ENCODE data around the gene DDX17.

The DDX17 gene

DNA sequence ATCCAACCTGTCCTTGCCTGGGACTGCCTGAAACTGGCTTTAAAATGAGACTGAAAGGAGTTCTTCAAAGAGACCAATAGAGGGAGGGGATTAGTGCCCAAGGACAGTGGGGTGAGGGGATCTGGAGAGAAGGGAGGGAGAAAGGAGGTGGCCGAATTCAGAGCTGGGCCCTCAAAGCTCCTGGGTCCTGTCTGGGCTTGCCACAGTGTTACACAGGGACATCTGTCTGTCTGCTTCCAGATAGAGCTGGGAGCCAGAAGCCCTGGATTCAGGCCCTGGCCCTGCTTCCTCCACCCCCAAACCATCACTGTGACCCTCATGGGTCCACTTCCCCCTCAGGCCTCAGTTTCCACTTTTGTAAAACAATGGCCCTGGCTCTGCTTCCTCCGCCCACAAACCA lies 54.7 kb downstream of the DDX17 start:
- H3K27ac ChIP-seq: peak overlapping the region; percentile 78
- H3K9me3 ChIP-seq (ENCODE audit: severe bottlenecking): no peaks in the 10 kb centered on the region
- TF ChIP-seq, protein P1, sequence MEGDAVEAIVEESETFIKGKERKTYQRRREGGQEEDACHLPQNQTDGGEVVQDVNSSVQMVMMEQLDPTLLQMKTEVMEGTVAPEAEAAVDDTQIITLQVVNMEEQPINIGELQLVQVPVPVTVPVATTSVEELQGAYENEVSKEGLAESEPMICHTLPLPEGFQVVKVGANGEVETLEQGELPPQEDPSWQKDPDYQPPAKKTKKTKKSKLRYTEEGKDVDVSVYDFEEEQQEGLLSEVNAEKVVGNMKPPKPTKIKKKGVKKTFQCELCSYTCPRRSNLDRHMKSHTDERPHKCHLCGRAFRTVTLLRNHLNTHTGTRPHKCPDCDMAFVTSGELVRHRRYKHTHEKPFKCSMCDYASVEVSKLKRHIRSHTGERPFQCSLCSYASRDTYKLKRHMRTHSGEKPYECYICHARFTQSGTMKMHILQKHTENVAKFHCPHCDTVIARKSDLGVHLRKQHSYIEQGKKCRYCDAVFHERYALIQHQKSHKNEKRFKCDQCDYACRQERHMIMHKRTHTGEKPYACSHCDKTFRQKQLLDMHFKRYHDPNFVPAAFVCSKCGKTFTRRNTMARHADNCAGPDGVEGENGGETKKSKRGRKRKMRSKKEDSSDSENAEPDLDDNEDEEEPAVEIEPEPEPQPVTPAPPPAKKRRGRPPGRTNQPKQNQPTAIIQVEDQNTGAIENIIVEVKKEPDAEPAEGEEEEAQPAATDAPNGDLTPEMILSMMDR (IDR thresholded peaks at IDR 0.05; ENCODE audit: low read depth, low read length): no peak
- H3K4me3 ChIP-seq (ENCODE audit: low read depth, low read length): no peak overlapping the region
- no peaks in the 10 kb centered on the region; the same call in 1 of the 2 replicates for H3K36me3 ChIP-seq
- H3K27me3 ChIP-seq (ENCODE audit: insufficient read depth, low read depth, severe bottlenecking): no peaks in the 10 kb centered on the region
- DNase-seq: peak; percentile 74

DNA sequence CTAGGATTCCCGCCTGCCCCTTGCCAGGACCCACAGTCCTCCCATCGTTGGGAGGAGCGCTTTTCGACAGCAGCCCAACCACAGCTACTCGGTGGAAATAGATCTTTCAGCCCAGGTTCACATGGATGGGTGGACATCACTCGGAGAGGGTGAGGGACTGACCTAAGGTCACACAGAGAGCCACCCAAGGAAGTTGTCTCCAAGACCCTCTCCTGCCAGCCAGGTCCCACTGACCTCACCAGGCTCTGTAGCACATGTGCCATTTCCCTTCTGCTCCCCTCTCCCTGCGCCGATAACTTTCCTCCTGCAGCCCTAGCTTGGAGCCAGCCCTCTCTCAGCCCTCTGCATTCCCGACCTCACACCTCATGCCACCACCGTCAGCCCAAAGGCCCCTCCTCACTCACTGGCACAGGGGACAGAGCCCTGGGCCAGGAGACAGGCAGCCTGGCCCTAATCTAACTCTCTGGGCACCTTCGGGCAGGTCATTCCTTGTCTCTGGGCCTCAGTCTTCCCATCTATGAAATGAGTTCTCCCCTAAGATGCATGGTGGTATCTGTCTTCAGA lies 55.8 kb downstream of the DDX17 start:
- H3K9me3 ChIP-seq (ENCODE audit: severe bottlenecking): no peaks in the 10 kb centered on the region
- DNase-seq: no peak
- peak overlapping the region; percentile 78 for H3K27ac ChIP-seq
- H3K36me3 ChIP-seq: no peaks in the 10 kb centered on the region; the same call in 1 of the 2 replicates
- H3K27me3 ChIP-seq (ENCODE audit: insufficient read depth, low read depth, severe bottlenecking): no peaks in the 10 kb centered on the region
- TF ChIP-seq, protein P1 (IDR thresholded peaks at IDR 0.05; ENCODE audit: low read depth, low read length): no peak
- no peak overlapping the region for H3K4me3 ChIP-seq (ENCODE audit: low read depth, low read length)

DNA sequence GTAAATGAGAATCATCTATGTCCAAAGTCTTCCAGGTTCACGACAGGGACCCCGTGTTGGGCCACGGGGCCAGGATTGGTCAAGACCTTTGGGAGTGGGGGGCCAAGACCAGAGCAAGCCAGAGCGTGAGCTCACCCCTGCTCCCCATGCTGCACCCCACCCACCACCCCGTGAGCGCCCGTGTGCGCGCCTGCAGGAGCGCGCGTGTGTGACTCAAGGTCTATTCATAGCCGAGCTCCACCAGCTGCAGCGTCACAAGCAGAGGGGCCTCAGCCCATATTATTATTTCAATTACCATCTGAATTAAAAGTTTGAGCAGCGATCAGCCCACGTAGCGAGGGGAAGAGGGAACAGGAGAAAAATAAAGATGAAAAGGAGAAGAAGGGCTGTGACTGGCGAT lies 56.3 kb downstream of the DDX17 start:
- no peak for DNase-seq
- TF ChIP-seq, protein P1 (IDR thresholded peaks at IDR 0.05; ENCODE audit: low read depth, low read length): no peak
- H3K27ac ChIP-seq: no peak overlapping the region
- no peak overlapping the region for H3K4me3 ChIP-seq (ENCODE audit: low read depth, low read length)
- H3K36me3 ChIP-seq: no peaks in the 10 kb centered on the region; the same call in 1 of the 2 replicates
- no peaks in the 10 kb centered on the region for H3K9me3 ChIP-seq (ENCODE audit: severe bottlenecking)
- no peaks in the 10 kb centered on the region for H3K27me3 ChIP-seq (ENCODE audit: insufficient read depth, low read depth, severe bottlenecking)

DNA sequence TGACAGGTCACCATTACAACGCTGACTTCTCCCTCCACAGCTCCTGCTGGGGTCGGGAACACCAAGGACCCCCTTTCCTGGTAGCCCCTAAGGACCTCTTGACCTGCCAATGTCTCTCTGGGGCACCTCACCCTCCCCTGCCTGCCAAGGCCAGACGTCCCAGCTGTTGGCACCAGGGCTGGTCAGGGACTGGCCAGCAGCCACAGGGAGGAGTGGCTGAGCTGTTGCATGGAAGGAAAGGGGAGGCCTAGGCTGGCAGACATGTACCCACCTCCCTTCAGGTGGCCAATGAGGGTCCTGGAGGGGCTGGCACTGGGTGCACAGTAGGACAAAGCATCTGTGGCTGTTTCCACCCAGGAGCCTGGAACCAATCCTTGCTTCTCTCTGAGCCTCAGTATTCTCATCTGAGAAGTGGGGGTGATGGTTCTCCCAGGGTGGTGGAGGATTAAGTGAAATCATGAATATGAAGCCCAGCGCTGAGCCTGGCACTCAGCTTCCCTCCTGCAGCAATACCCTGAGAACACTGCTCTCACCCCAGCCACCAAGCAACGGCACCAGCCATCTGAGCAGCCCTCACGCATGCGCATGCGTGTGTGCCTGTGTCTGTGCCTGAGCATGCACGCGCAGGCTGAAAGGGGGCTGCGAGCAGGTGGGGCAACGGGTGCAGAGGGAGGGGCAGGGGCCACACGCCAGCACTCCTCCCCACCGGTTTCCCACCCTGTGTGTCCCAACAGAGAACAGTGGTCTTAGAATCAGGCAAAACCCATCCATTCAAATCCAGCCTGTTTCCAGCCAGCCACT lies 57.0 kb downstream of the DDX17 start:
- Histone ChIP-seq H3K9me3 (ENCODE audit: severe bottlenecking) (no peaks in the 10 kb centered on the region), H3K36me3 (no peaks in the 10 kb centered on the region; the same call in 1 of the 2 replicates), H3K27ac (no peak overlapping the region), H3K27me3 (ENCODE audit: insufficient read depth, low read depth, severe bottlenecking) (no peaks in the 10 kb centered on the region), H3K4me3 (ENCODE audit: low read depth, low read length) (no peak overlapping the region)
- TF ChIP-seq, protein P1 (IDR thresholded peaks at IDR 0.05; ENCODE audit: low read depth, low read length): no peak
- no peak for DNase-seq

DNA sequence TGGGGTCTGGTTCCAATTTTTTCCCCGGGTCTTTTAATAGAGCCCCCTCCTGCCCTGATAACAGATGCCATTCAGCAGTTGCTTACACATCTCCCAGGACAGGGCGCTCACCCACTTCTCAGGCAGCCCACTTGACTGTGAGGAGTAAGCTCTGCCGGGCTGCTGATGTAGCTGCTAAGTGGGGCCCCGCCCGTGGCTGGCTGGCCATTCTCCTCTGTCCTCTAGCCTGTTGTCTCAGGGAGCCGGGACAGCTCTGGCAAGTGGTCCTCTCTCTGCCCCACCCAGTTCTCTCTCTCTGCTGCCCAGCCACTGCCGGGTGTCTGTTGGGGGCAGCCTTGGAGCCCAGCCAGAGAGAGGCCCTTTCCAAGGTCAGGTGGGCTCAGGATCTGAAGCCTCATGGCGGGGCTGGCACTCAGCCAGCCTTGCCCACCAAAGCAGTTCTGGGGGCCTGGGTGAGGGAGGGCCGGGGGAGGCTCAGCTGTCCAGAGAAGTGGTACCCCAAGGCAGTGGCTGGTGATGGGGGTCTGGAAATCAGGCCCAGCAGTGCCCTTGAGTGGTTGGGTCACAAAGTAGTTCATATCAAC lies 60.0 kb downstream of the DDX17 start:
- Histone ChIP-seq H3K9me3 (ENCODE audit: severe bottlenecking) (no peaks in the 10 kb centered on the region), H3K4me3 (ENCODE audit: low read depth, low read length) (no peak overlapping the region), H3K27me3 (ENCODE audit: insufficient read depth, low read depth, severe bottlenecking) (no peaks in the 10 kb centered on the region), H3K27ac (no peak overlapping the region), H3K36me3 (no peaks in the 10 kb centered on the region)
- TF ChIP-seq, protein P1 (IDR thresholded peaks at IDR 0.05; ENCODE audit: low read depth, low read length): no peak
- no peak for DNase-seq

Measured in WERI-Rb-1 (cell line).